Calu3 (cell line): Measurements from ENCODE around the gene GRWD1. TPM values are rescaled to one million over a fixed set of nuclear protein-coding genes. Genes with fewer than 3 reads are reported as not detected.

Experiments used
- BruUV-seq: library from RNA; stranded (reverse); fragments of 400-500 nt; replicated peaks from 2 replicates; lab custom pipeline; 2021; lab: Mats Ljungman, UMichigan
- CTCF ChIA-PET: fragments of 300-600 bp; sonication (Branson Sonifier 250); formaldehyde crosslinking; loops from one replicate; lab custom pipeline; 2022; ENCODE audit warnings: antibody characterized with exemption; lab: Charles Lee
- DNase-seq: peaks from one replicate; pipeline ENCODE4 v3.0.0; 2022
- H3K27ac Mint-ChIP-seq: one replicate; pipeline ENCODE4 v1.8.0; 2022; ENCODE audit warnings: mixed read lengths; ENCODE audit not compliant: unreplicated experiment
- H3K27me3 Mint-ChIP-seq: one replicate; pipeline ENCODE4 v1.8.0; 2022; ENCODE audit warnings: mixed read lengths; ENCODE audit not compliant: unreplicated experiment
- H3K36me3 Mint-ChIP-seq: one replicate; pipeline ENCODE4 v1.8.0; 2022; ENCODE audit warnings: mild to moderate bottlenecking, moderate library complexity, mixed read lengths; ENCODE audit not compliant: insufficient read depth, unreplicated experiment
- H3K4me1 Mint-ChIP-seq: one replicate; pipeline ENCODE4 v1.8.0; 2022; ENCODE audit warnings: mild to moderate bottlenecking, low read depth, mixed read lengths; ENCODE audit not compliant: unreplicated experiment
- H3K4me3 Mint-ChIP-seq: one replicate; pipeline ENCODE4 v1.8.0; 2022; ENCODE audit warnings: mild to moderate bottlenecking, low read depth, moderate library complexity, mixed read lengths; ENCODE audit not compliant: unreplicated experiment
- H3K9me3 Mint-ChIP-seq: one replicate; pipeline ENCODE4 v1.8.0; 2022; ENCODE audit warnings: low read depth, mixed read lengths; ENCODE audit not compliant: unreplicated experiment
- intact Hi-C: fragments of 100-400 bp; cut with micrococcal nuclease; formaldehyde crosslinking; loops from one replicate; pipeline ENCODE4 v1.10.0; 2022; ENCODE audit not compliant: unreplicated experiment
- total RNA-seq: library from RNA; stranded (reverse); gene quantifications from 2 replicates; pipeline ENCODE4 v1.2.3, GENCODE V29; 2022
- TF ChIP-seq, protein P1 (sequence below): fragments of 200-600 bp; IDR thresholded peaks from one replicate; pipeline ENCODE4 v1.8.0; 2022; ENCODE audit warnings: antibody characterized with exemption; ENCODE audit not compliant: unreplicated experiment

Gene GRWD1
- total RNA-seq, 1 experiment from 2014 or later, result 75.0 TPM

DNA sequence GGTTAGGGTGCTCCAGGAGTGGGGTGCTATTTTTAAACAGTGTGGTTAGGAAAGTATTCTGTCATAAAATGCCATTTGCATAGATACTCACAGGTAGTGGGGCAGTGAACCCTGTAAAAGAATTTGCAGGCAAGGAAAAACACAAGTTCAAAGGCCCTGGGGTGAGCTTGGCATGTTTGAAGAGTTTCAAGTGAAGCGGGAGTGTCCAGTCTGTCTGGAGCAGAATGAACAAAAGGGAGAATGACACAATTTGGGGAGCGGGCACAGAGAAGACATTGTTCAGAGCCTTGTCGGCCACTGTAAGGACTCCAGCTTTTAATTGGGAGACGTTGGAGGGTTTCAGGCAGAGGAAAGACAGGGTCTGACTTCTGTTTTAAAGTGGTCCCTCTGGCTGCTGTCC, 2.8 kb downstream of the GRWD1 start:
- TF ChIP-seq, protein P1, sequence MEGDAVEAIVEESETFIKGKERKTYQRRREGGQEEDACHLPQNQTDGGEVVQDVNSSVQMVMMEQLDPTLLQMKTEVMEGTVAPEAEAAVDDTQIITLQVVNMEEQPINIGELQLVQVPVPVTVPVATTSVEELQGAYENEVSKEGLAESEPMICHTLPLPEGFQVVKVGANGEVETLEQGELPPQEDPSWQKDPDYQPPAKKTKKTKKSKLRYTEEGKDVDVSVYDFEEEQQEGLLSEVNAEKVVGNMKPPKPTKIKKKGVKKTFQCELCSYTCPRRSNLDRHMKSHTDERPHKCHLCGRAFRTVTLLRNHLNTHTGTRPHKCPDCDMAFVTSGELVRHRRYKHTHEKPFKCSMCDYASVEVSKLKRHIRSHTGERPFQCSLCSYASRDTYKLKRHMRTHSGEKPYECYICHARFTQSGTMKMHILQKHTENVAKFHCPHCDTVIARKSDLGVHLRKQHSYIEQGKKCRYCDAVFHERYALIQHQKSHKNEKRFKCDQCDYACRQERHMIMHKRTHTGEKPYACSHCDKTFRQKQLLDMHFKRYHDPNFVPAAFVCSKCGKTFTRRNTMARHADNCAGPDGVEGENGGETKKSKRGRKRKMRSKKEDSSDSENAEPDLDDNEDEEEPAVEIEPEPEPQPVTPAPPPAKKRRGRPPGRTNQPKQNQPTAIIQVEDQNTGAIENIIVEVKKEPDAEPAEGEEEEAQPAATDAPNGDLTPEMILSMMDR, result no peak
- Mint-ChIP-seq H3K4me1 (peaks cover 27% of the 10 kb centered on the region), H3K4me3 (no peak overlapping the region), H3K9me3 (no peaks in the 10 kb centered on the region), H3K27me3 (peaks cover 18% of the 10 kb centered on the region), H3K36me3 (peaks cover 81% of the 10 kb centered on the region), H3K27ac (no peak overlapping the region)
- BruUV-seq, result no TSS peak
- intact Hi-C loops, result no loop called here
- DNase-seq, result no peak
- CTCF ChIA-PET, result no interaction called here

DNA sequence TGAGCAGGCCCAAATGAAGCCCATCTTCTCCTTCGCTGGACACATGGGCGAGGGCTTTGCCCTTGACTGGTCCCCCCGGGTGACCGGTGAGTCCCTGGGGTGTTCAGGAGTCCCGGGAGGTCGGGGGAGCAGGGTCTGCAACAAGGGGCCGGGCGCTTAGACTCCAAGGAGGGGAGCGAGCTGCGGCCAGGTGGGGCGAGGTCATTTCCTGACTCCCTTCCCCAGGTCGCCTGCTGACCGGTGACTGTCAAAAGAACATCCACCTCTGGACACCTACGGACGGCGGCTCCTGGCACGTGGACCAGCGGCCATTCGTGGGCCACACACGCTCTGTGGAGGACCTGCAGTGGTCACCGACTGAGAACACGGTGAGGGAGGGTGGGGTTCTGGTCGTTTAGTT, 4.7 kb downstream of the GRWD1 start:
- Mint-ChIP-seq H3K36me3 (peaks cover 84% of the 10 kb centered on the region), H3K4me1 (peaks cover 22% of the 10 kb centered on the region), H3K27me3 (no peaks in the 10 kb centered on the region), H3K4me3 (no peak overlapping the region), H3K9me3 (no peaks in the 10 kb centered on the region), H3K27ac (no peak overlapping the region)
- no peak for DNase-seq
- BruUV-seq, result no TSS peak
- CTCF ChIA-PET, result interaction anchor here (0.6 kb wide), 1 partner anchor 31 kb away, joined by 3 read pairs; no protein-coding TSS in a partner anchor
- TF ChIP-seq, protein P1, result no peak
- intact Hi-C loops, result no loop called here

DNA sequence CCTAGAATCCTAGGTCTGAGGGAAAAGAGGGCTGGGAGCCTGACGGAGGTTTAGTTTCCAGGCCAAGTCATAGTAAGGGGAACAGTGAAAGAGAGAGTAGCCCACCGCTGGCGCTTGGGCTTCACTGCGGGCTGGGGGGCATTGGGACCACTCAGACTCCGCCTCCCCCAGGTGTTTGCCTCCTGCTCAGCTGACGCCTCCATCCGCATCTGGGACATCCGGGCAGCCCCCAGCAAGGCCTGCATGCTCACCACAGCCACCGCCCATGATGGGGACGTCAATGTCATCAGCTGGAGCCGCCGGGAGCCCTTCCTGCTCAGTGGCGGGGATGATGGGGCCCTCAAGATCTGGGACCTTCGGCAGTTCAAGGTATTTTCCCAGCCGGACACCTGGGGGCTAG, 5.1 kb downstream of the GRWD1 start:
- H3K36me3 Mint-ChIP-seq, result peaks cover 84% of the 10 kb centered on the region
- TF ChIP-seq, protein P1, result no peak
- no peaks in the 10 kb centered on the region for H3K27me3 Mint-ChIP-seq
- DNase-seq, result no peak
- CTCF ChIA-PET, result no interaction called here
- H3K9me3 Mint-ChIP-seq, result no peaks in the 10 kb centered on the region
- H3K27ac Mint-ChIP-seq, result no peak overlapping the region
- H3K4me3 Mint-ChIP-seq, result no peak overlapping the region
- peaks cover 20% of the 10 kb centered on the region for H3K4me1 Mint-ChIP-seq
- no TSS peak for BruUV-seq
- intact Hi-C loops, result no loop called here

DNA sequence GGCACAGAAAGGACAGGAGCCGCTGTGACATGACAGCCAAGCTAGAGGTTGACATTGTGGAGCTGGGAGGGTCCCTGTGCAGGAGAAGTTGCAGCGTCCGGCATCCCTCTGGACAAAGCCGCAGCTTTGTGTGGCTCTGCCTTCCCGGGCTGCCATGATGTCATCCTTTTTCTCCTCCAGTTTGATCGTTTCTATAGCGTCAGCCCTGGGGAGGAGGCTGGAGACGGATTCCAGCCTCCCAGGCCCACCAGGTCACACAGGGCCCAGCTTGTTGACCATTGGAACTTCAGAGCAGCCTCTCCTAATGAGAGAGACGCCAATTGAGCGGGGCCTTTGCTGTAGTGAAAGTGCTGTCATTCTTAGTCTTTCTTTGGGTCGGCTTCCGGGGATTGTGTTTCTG, 5.8 kb downstream of the GRWD1 start:
- no peak for DNase-seq
- no TSS peak for BruUV-seq
- Mint-ChIP-seq H3K4me3 (no peak overlapping the region), H3K27me3 (no peaks in the 10 kb centered on the region), H3K4me1 (peaks cover 20% of the 10 kb centered on the region), H3K27ac (no peak overlapping the region), H3K36me3 (peaks cover 79% of the 10 kb centered on the region), H3K9me3 (no peaks in the 10 kb centered on the region)
- CTCF ChIA-PET, result interaction anchor here (0.6 kb wide), 1 partner anchor 123 kb away, joined by 4 read pairs; no protein-coding TSS in a partner anchor
- TF ChIP-seq, protein P1, result no peak
- intact Hi-C loops, result no loop called here
